HepG2 (cell line): ENCODE measurements around the gene PLEKHG4. TPM values are rescaled to one million over a fixed set of nuclear protein-coding genes. Genes with fewer than 3 reads are reported as not detected.

Experiments
- ARID2 ChIP-seq: sonication (generic); formaldehyde crosslinking; IDR thresholded peaks from 2 replicates; pipeline ENCODE4 v1.8.1; 2022; ENCODE audit warnings: mild to moderate bottlenecking, missing genetic modification reagents, borderline replicate concordance
- BORCS8-MEF2B ChIP-seq: sonication (generic); formaldehyde crosslinking; IDR thresholded peaks from 2 replicates; pipeline ENCODE4 v1.8.0; 2022; ENCODE audit warnings: mild to moderate bottlenecking, missing genetic modification reagents
- ETV6 ChIP-seq: sonication (generic); formaldehyde crosslinking; conservative IDR thresholded peaks from 2 replicates; pipeline ENCODE4 v1.4.0; 2020; ENCODE audit warnings: missing genetic modification reagents
- FOSL1 ChIP-seq: sonication (generic); formaldehyde crosslinking; IDR thresholded peaks from 2 replicates; pipeline ENCODE4 v1.9.0; 2021; ENCODE audit warnings: missing genetic modification reagents, borderline replicate concordance
- GATAD2A ChIP-seq: IDR thresholded peaks from 2 replicates; pipeline ENCODE4 v1.6.1; 2016
- HIVEP1 ChIP-seq: sonication (generic); formaldehyde crosslinking; IDR thresholded peaks from 2 replicates; pipeline ENCODE4 v1.4.0; 2020; ENCODE audit warnings: mild to moderate bottlenecking, missing genetic modification reagents
- KDM2A ChIP-seq: sonication (generic); formaldehyde crosslinking; IDR thresholded peaks from 2 replicates; pipeline ENCODE4 v1.4.0; 2020; ENCODE audit warnings: low read depth, missing genetic modification reagents, borderline replicate concordance
- KLF6 ChIP-seq: IDR thresholded peaks from 2 replicates; pipeline ENCODE4 v1.8.0; 2016; ENCODE audit warnings: missing biosample characterization, missing genetic modification reagents
- KMT2A ChIP-seq: sonication (generic); formaldehyde crosslinking; IDR thresholded peaks from 2 replicates; pipeline ENCODE4 v1.4.0; 2020; ENCODE audit warnings: missing genetic modification reagents
- MIXL1 ChIP-seq: IDR thresholded peaks from 2 replicates; pipeline ENCODE4 v1.6.1; 2016
- NFKB2 ChIP-seq: sonication (generic); formaldehyde crosslinking; IDR thresholded peaks from 2 replicates; pipeline ENCODE4 v1.4.0; 2020; ENCODE audit warnings: missing genetic modification reagents, borderline replicate concordance
- NR2C2 ChIP-seq: sonication (generic); formaldehyde crosslinking; IDR thresholded peaks from 2 replicates; pipeline ENCODE4 v1.4.0; 2020; ENCODE audit warnings: missing genetic modification reagents, mild to moderate bottlenecking, moderate library complexity, borderline replicate concordance
- SOX13 ChIP-seq, 3 experiments: fragments of 450-650 bp in 1 of 3; sonication (generic) in 1 of 3; formaldehyde crosslinking in 1 of 3; IDR thresholded peaks in 2 of 3; conservative IDR thresholded peaks in 1 of 3; 2 replicates each; pipeline versions ENCODE4 v1.5.0 to v1.6.1; 2016 to 2020; ENCODE audit warnings: antibody characterized with exemption in 1 of 3, mild to moderate bottlenecking in 1 of 3, missing compliant biosample characterization in 1 of 3, missing genetic modification reagents in 1 of 3, moderate library complexity in 1 of 3
- TSC22D2 ChIP-seq: sonication (generic); formaldehyde crosslinking; IDR thresholded peaks from 2 replicates; pipeline ENCODE4 v1.5.1; 2020; ENCODE audit warnings: missing genetic modification reagents, mild to moderate bottlenecking, borderline replicate concordance
- ZKSCAN1 ChIP-seq: fragments of 150-350 bp; IDR thresholded peaks from 2 replicates; pipeline ENCODE4 v1.6.1; 2014; ENCODE audit warnings: low read length
- ZSCAN29 ChIP-seq: sonication (generic); formaldehyde crosslinking; conservative IDR thresholded peaks from 2 replicates; pipeline ENCODE4 v1.4.0; 2020; ENCODE audit warnings: mild to moderate bottlenecking, missing genetic modification reagents
- polyA plus RNA-seq, 8 experiments: library from polyadenylated mRNA; depleted of rRNA in 3 of 8; stranded (reverse) in 7 of 8; unstranded in 1 of 8; fragments of >200 nt; fragmentation: Illumina TruSeq in 4 of 8; extraction: Trizol in 4 of 8; gene quantifications; 2 replicates each; pipeline versions ENCODE4 v1.2.1 to v1.2.3, GENCODE V29; 2011 to 2016; ENCODE audit warnings: low read depth in 4 of 8, missing spikeins in 1 of 8, mixed read lengths in 1 of 8; ENCODE audit not compliant: insufficient read depth in 1 of 8
- total RNA-seq, 5 experiments: library from RNA; depleted of rRNA; stranded (reverse); fragments of >200 nt; fragmentation: Illumina TruSeq; extraction: Trizol; gene quantifications; 2 replicates each; pipeline ENCODE4 v1.2.3, GENCODE V29; 2016; ENCODE audit warnings: low read depth in 1 of 5
- TF ChIP-seq, protein P1 (sequence below): sonication (generic); formaldehyde crosslinking; IDR thresholded peaks from 2 replicates; pipeline ENCODE4 v1.8.0; 2022; ENCODE audit warnings: missing genetic modification reagents, mild to moderate bottlenecking, inconsistent platforms, borderline replicate concordance
- TF ChIP-seq, protein P2 (sequence below): IDR thresholded peaks from 2 replicates; pipeline ENCODE4 v1.6.1; 2016; ENCODE audit warnings: mild to moderate bottlenecking
- TF ChIP-seq, protein P3 (sequence below): sonication (generic); formaldehyde crosslinking; IDR thresholded peaks from 2 replicates; pipeline ENCODE4 v1.4.0; 2020; ENCODE audit warnings: missing genetic modification reagents
- TF ChIP-seq, protein P4 (sequence below): sonication (generic); formaldehyde crosslinking; IDR thresholded peaks from 2 replicates; pipeline ENCODE4 v1.5.0; 2020; ENCODE audit warnings: missing genetic modification reagents
- TF ChIP-seq, protein P5 (sequence below): sonication (generic); formaldehyde crosslinking; IDR thresholded peaks from 2 replicates; pipeline ENCODE4 v1.5.0; 2020; ENCODE audit warnings: missing genetic modification reagents
- TF ChIP-seq, protein P6 (sequence below): IDR thresholded peaks from 2 replicates; pipeline ENCODE4 v1.6.1; 2012; ENCODE audit warnings: inconsistent platforms

PLEKHG4 gene
- total and polyA plus RNA-seq, 2 of the 13 experiments (the other 11 are each of a cell fraction or from before 2014, with no cell fraction given) = 7.1 to 13.6 TPM

DNA sequence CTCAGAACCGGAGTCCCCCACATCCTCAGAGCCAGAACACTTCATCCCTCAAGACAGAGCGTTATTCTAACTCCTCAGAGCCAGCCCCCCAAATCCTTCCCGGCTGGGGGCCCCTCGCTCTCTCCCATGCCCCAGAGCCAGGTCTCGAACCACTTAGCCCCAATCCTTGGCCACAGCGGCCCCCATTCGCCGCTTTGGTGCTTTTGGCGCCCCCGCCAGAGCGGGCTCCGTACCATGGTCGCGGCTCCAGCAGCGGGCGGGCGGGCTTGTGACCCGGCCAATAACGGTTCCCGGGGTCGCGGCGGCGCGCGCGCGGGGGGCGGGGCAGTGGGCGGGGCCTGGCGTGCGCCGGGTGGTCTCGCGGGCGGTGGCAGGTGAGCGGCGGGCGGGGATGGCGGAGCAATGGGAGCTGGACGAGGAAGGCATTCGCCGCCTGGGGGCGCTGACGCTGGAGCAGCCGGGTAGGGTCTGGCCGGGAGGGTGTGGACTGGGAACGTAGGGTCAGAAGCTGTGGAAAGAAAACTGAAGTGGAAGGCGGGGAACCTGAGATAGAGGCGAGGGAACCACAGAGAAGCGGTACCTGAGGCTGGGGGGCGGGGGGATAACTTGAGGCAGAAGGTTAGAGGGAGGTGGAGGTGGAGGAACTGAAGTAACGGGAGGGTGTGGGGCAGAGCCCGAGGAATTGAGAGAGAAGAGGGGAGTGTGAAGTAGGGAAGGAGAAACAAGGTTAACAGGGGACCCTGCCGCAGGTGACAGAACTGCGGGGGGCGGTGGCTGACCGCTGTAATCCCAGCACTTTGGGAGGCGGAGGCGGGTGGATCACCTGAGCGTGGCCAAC is 47.4 kb downstream of the PLEKHG4 start, which contains the start of the genes KCTD19 and LRRC36 (continued):
- TF ChIP-seq KDM2A (CRISPR knock-in tag) (peak; percentile 72; the same call in 1 of the 2 replicates), ARID2 (no peak), NR2C2 (peak; percentile 63), FOSL1 (CRISPR knock-in tag) (0 out of 2 replicates have a peak, but pooled peaks have one; percentile 10), ZKSCAN1 (0 out of 2 replicates have a peak, but pooled peaks have one; percentile 5), ETV6 (no peak), SOX13 (IDR thresholded peaks at IDR 0.05) (0 out of 2 replicates have a peak, but pooled peaks have one; percentile 17), SOX13 (CRISPR knock-in tag; conservative IDR thresholded peaks at IDR 0.05 in 1 of 2, IDR thresholded peaks at IDR 0.05 in 1 of 2) (no peak), ZSCAN29 (peak; percentile 83; the same call in 1 of the 2 replicates), BORCS8-MEF2B (CRISPR knock-in tag) (no peak), MIXL1 (CRISPR knock-in tag) (no peak), NFKB2 (CRISPR knock-in tag) (peak; percentile 23; the same call in 1 of the 2 replicates), HIVEP1 (peak; percentile 68; the same call in 1 of the 2 replicates), TSC22D2 (CRISPR knock-in tag) (peak; percentile 36; the same call in 1 of the 2 replicates), GATAD2A (peak; percentile 13; the same call in 1 of the 2 replicates), KMT2A (CRISPR knock-in tag) (no peak), KLF6 (no peak)
- TF ChIP-seq, protein P1, sequence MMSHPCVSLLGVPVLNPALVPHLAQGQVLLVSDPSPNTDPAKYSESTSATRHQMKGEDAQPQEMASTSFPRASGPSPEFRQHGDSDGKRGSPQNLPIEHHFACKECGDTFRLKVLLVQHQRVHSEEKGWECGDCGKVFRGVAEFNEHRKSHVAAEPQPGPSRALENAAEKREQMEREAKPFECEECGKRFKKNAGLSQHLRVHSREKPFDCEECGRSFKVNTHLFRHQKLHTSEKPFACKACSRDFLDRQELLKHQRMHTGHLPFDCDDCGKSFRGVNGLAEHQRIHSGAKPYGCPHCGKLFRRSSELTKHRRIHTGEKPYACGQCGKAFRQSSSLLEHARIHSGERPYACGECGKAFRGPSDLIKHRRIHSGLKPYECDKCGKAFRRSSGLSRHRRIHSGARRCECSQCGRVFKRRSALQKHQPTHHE = peak; percentile 42; the same call in 1 of the 2 replicates
- TF ChIP-seq, protein P2, sequence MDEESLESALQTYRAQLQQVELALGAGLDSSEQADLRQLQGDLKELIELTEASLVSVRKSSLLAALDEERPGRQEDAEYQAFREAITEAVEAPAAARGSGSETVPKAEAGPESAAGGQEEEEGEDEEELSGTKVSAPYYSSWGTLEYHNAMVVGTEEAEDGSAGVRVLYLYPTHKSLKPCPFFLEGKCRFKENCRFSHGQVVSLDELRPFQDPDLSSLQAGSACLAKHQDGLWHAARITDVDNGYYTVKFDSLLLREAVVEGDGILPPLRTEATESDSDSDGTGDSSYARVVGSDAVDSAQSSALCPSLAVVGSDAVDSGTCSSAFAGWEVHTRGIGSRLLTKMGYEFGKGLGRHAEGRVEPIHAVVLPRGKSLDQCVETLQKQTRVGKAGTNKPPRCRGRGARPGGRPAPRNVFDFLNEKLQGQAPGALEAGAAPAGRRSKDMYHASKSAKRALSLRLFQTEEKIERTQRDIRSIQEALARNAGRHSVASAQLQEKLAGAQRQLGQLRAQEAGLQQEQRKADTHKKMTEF (CRISPR knock-in tag) = peak; percentile 26; the same call in 1 of the 2 replicates
- TF ChIP-seq, protein P3, sequence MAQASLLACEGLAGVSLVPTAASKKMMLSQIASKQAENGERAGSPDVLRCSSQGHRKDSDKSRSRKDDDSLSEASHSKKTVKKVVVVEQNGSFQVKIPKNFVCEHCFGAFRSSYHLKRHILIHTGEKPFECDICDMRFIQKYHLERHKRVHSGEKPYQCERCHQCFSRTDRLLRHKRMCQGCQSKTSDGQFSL (CRISPR knock-in tag) = 0 out of 2 replicates have a peak, but pooled peaks have one; percentile 17
- TF ChIP-seq, protein P4, sequence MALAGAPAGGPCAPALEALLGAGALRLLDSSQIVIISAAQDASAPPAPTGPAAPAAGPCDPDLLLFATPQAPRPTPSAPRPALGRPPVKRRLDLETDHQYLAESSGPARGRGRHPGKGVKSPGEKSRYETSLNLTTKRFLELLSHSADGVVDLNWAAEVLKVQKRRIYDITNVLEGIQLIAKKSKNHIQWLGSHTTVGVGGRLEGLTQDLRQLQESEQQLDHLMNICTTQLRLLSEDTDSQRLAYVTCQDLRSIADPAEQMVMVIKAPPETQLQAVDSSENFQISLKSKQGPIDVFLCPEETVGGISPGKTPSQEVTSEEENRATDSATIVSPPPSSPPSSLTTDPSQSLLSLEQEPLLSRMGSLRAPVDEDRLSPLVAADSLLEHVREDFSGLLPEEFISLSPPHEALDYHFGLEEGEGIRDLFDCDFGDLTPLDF (CRISPR knock-in tag) = peak; percentile 78
- TF ChIP-seq, protein P5, sequence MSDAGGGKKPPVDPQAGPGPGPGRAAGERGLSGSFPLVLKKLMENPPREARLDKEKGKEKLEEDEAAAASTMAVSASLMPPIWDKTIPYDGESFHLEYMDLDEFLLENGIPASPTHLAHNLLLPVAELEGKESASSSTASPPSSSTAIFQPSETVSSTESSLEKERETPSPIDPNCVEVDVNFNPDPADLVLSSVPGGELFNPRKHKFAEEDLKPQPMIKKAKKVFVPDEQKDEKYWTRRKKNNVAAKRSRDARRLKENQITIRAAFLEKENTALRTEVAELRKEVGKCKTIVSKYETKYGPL (CRISPR knock-in tag) = 0 out of 2 replicates have a peak, but pooled peaks have one; percentile 44
- TF ChIP-seq, protein P6, sequence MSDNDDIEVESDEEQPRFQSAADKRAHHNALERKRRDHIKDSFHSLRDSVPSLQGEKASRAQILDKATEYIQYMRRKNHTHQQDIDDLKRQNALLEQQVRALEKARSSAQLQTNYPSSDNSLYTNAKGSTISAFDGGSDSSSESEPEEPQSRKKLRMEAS = peak; percentile 70
